IPS-18c (cell line): ENCODE data around the gene PACSIN2.
"Not testable (repeated sequence)": the region's sequence is repeated elsewhere in the genome, so short reads cannot be mapped to it uniquely, and the experiment has no call there.

Source experiments
- H3K4me3 ChIP-seq: 2 replicates; pipeline ENCODE4 v1.7.0; 2013; ENCODE audit warnings: low read depth, mild to moderate bottlenecking, low read length, moderate library complexity; ENCODE audit not compliant: insufficient read depth
- H3K9me3 ChIP-seq: one replicate; pipeline ENCODE4 v1.6.1; 2013; ENCODE audit warnings: mild to moderate bottlenecking, low read length, moderate library complexity; ENCODE audit not compliant: control insufficient read depth, insufficient read depth

Gene PACSIN2

GRCh38 chr22:42997582-42998090 lies 17.3 kb downstream of the PACSIN2 start:
- Histone ChIP-seq H3K4me3 (no peak overlapping the region), H3K9me3 (peaks cover 2% of the 10 kb centered on the region)

GRCh38 chr22:42996646-42997365 lies 18.1 kb downstream of the PACSIN2 start:
- peaks cover 2% of the 10 kb centered on the region for H3K9me3 ChIP-seq
- H3K4me3 ChIP-seq = no peak overlapping the region

- not testable (repeated sequence) for H3K4me3 ChIP-seq, H3K9me3 ChIP-seq
These were observed 19.3 kb downstream of the PACSIN2 start for GRCh38 chr22:42995654-42996053.

- H3K4me3 ChIP-seq = no peak overlapping the region
- no peaks in the 10 kb centered on the region for H3K9me3 ChIP-seq
These were observed 19.9 kb downstream of the PACSIN2 start for GRCh38 chr22:42994917-42995562.

GRCh38 chr22:42994276-42994916 lies 20.6 kb downstream of the PACSIN2 start:
- Histone ChIP-seq H3K9me3 (no peaks in the 10 kb centered on the region), H3K4me3 (no peak overlapping the region)

GRCh38 chr22:42993651-42994275 lies 21.2 kb downstream of the PACSIN2 start:
- Histone ChIP-seq H3K4me3 (no peak overlapping the region), H3K9me3 (no peaks in the 10 kb centered on the region)

GRCh38 chr22:42992886-42993479 lies 22.0 kb downstream of the PACSIN2 start:
- Histone ChIP-seq H3K4me3 (no peak overlapping the region), H3K9me3 (no peaks in the 10 kb centered on the region)

GRCh38 chr22:42992092-42992491 lies 22.9 kb downstream of the PACSIN2 start:
- no peaks in the 10 kb centered on the region for H3K9me3 ChIP-seq
- H3K4me3 ChIP-seq = no peak overlapping the region

- no peak overlapping the region for H3K4me3 ChIP-seq
- H3K9me3 ChIP-seq = no peaks in the 10 kb centered on the region
These were observed 23.8 kb downstream of the PACSIN2 start for GRCh38 chr22:42991010-42991651.

GRCh38 chr22:42990131-42990838 lies 24.7 kb downstream of the PACSIN2 start:
- Histone ChIP-seq H3K9me3 (no peaks in the 10 kb centered on the region), H3K4me3 (no peak overlapping the region)

- no peak overlapping the region for H3K4me3 ChIP-seq
- H3K9me3 ChIP-seq = no peaks in the 10 kb centered on the region
These were observed 28.8 kb downstream of the PACSIN2 start for GRCh38 chr22:42986115-42986514.

- no peaks in the 10 kb centered on the region for H3K9me3 ChIP-seq
- no peak overlapping the region for H3K4me3 ChIP-seq
These were observed 29.4 kb downstream of the PACSIN2 start for GRCh38 chr22:42985531-42985905.

- H3K4me3 ChIP-seq = 0 out of 2 replicates have a peak overlapping the region, but pooled peaks have one; percentile 9
- no peaks in the 10 kb centered on the region for H3K9me3 ChIP-seq
These were observed 30.0 kb downstream of the PACSIN2 start for GRCh38 chr22:42984814-42985530.

GRCh38 chr22:42984397-42984796 lies 30.6 kb downstream of the PACSIN2 start:
- Histone ChIP-seq H3K9me3 (no peaks in the 10 kb centered on the region), H3K4me3 (no peak overlapping the region)

GRCh38 chr22:42983470-42983869 lies 31.5 kb downstream of the PACSIN2 start:
- H3K4me3 ChIP-seq = no peak overlapping the region
- H3K9me3 ChIP-seq = no peaks in the 10 kb centered on the region

GRCh38 chr22:42979606-42980005 lies 35.3 kb downstream of the PACSIN2 start:
- H3K9me3 ChIP-seq = no peaks in the 10 kb centered on the region

More at GRCh38 chr22:42979606-42980005, 35.3 kb downstream of the PACSIN2 start:
- no peak overlapping the region for H3K4me3 ChIP-seq
